NT2/D1 (cell line): ENCODE measurements around the gene MEX3A.

Experiments used
- YY1 ChIP-seq: IDR thresholded peaks from 2 replicates; pipeline ENCODE4 v1.6.1; 2011; ENCODE audit not compliant: insufficient read length, insufficient read depth
- ZNF274 ChIP-seq: IDR thresholded peaks from 2 replicates; pipeline ENCODE4 v1.6.1; 2011; ENCODE audit warnings: mild to moderate bottlenecking, low read depth, low read length

DNA sequence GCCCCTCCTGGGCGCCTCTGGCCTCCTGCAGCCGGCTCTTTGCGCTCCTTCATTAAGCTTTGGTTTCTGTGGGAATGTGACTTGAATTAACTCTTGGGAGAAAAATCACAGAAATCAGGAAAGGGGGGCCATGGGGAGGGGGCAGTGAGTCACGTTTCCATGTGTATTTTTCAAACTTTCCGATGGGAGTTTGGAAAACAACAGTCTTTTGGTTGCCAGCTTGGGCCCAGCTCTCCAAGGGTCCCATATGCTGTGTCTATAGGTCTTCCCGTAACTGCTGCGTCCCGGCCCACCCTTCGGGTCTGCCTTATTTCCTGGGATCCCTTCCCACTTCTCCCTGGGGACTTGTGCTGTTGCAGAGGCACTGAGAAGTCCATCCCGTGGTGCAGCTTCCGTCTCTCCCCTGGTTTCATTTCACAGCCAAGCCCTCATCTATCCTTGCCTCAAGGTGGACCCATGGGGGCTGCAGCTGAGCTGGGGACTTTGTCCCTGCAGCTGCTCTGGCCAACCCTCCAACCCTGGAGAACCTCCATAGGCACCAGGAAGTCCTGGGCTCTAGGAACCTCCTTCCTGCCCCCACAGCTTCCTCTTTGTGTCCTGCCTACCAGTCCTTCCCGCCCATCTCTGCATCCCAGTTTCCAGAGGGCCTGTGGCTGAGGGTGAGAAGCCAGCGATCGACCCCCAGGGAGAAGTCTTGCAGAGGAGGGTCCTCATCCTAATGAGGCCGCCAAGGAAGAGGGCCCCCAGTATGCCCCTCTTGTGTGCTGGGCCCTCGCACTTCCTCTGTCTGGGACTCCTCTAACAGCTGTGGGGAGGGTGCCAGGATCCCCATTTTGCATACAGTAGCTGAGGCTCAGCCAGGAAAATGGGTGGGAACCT is 20.6 kb upstream of the MEX3A start:
- TF ChIP-seq YY1 (no peak), ZNF274 (no peak)
